GM19395 (cell line): ENCODE data around the gene CUBN.

Experiments used
- ATAC-seq: cut with Tn5 transposase; IDR thresholded peaks from one replicate; pipeline ENCODE4 v1.9.1; 2021; ENCODE audit warnings: mild to moderate bottlenecking, moderate library complexity; ENCODE audit not compliant: unreplicated experiment

The CUBN gene

DNA sequence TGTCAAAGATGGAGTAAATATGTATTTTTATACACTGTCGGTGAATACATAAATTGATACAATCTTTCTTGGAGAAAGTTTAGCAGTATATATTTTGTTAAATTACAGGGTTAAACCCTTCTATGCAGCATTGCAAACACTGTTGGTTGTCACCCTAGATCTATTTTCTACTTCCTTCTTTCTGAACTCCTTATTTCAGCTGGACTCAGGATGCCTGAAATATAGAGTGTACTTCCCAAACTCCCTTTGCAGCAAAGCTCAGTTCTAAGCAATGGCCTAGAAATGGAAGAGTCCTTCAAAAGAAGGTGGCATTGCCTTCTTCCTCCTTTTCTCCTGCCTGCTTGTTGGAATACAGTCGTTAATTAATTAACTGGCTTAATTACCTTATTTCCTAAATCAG, 20.6 kb downstream of the CUBN start:
- ATAC-seq, result no peak

- no peak for ATAC-seq
Observed at GRCh38 chr10:17106991-17107390, 22.6 kb downstream of the CUBN start.

DNA sequence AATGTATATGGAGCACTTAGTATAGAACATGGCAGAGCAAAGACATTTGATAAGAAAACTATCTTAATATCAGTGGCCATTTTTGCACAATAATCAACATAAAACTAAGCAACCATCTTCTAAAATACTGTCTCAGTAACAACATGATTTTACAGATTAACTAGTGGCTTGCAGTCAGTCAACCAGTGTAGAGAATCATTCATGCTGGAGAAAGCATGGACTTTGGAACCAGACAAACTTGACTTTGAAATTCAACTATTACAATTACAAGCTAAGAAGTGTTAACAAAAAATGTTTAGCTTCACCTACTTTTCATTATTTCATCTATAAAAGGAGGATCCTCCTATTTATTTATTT, 27.7 kb downstream of the CUBN start:
- ATAC-seq, result no peak

- no peak for ATAC-seq
Observed at GRCh38 chr10:17101257-17101909, 28.2 kb downstream of the CUBN start.

GRCh38 chr10:17100586-17100985, 29.0 kb downstream of the CUBN start:
- no peak for ATAC-seq

DNA sequence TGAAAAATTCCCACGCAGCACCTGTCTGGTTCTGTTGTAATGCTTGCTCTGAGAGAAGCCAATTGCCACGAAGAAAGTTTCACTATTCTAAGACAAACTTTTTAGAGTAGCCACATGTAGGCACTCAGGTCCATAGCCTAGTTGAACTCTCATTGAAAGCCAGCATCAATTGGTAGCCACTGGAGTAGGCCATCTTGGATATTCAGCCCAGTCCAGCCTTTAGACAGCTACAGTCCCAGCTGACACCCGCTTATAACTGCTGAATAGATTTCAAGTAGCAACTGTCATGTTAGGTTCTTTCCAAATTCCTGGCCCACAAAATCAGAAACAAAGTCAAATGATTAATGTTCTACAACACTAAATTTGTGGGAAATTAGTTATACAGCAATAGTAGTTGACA, 31.6 kb downstream of the CUBN start:
- ATAC-seq, result no peak

GRCh38 chr10:17094844-17095243, 34.8 kb downstream of the CUBN start:
- ATAC-seq, result no peak

DNA sequence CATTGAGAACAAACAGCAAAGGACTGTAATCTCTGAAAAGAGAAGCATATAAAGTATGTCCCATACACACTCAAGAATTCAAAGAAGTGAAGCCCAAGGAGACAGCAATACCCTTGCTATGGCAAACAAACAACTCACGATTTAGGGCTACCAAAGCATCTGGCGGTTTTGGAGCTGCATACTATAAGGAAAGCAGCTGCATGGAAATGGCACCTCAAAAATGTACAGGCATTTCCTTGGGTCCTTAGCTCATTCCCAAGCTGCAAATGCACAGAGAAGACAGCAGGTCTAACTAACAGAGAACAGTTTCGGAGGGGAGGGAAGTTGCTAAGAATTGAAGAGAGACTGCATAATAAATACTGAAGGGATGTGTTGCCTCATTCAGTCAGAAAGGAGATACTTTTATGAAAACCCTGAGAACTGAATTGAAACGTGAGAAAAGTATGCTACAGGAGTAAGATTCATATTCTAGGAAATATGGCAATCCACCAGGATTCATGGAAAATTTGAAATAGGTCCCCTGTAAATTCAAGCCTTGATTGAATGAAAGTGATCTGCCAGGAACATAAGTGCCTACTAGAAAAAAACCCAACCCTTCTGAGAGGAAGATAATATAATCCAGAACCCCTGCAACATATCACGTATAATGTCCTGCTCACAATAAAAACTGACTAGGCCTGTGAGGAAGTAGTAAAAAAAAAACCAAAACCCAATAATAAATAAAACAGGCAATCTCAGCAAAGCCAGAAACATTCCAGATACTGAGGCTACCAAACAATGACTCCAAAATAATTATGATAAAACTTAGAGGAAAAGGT, 36.4 kb downstream of the CUBN start:
- no peak for ATAC-seq

DNA sequence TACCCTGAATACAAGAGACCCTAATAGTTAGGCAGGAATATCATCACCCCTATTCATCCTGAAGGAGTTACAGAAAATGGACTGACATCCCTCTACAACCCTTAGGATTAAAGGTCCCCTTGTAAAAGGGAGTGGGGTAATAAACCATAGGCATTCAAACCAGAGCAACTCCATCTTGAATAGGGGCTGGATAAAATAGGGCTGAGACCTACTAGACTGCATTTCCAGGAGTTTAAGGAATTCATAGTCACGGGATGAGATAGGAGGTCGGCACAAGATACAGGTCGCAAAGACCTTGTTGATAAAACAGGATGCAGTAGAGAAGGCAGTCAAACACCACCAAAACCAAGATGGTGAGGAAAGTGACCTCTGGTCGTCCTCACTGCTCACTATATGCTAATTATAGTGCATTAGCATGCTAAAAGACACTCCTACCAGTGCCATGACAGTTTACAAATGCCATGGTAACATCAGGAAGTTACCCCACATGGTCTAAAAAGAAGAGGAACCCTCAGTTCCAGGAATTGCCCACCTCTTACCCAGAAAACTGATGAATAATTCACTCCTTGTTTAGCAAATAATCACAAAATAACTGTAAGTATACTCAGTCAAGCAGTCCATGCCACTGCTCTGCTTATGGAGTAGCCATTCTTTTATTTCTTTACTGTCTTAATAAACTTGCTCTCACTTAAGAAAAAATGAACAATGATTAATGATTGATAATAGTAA, 37.2 kb downstream of the CUBN start:
- no peak for ATAC-seq

DNA sequence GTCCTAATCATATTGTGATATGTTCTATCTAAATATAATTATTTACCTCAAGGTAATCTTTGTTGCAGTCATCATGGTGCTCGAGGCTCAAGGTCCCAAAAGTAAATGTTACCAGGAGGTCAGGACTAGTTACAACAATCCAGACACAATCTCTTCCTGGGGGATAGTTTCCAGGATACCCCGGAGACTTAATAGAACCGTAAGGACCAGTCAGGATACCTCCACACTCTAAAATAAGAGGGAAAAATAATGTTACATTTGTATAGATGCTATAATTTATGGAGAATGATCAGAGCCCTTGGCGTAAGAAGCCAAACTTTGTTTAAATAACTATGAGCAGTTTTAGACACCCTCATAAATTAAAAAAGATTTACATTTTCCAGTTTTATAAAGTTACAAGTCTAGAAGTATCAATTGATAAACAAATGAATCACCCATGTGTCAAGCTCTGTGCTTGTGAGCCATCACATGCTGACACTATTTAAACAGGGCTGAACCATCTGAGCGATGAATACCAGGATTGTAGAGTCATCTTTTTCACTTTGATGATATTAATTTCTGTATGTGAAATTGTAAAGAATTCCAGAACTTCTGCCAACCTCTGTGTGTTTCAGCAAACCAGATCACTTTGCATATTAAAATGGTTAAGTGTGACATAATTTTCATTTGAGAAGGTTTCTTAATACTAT, 41.3 kb downstream of the CUBN start:
- no peak for ATAC-seq

GRCh38 chr10:17086865-17087367, 42.7 kb downstream of the CUBN start:
- no peak for ATAC-seq

DNA sequence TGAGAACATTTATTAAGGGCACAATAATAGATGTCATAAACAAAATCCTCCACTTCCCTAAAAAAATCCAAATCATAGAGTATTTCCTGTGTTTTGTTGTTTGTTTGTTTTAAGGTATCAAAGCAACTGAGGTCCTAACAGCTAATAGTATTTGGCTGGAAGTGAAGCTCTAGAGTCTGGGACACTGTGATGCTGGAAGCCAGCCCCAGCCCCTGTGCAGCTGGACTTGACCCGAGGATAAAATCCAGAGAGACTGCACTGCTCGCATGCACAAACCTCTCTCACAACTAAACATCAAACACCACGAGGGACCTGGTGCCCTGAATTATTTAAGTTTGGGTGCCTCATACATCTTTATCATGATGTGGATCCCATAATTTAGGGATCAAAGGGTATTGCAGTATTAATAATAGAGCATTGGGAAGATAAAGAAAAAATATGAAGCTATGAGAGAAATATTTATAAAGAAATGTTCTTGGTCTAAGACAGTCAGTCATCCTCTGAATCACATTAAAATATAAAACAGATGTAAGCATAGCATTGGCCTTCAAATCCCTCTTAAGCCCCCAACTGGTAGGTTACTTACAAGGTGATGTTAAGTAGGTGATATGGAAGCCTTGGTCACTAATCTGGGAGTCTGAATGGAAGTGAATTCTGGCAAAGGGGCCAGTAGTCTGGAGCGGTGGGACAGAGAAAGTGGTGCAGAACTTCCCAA, 44.4 kb downstream of the CUBN start:
- no peak for ATAC-seq

- no peak for ATAC-seq
Observed at GRCh38 chr10:17084258-17084657, 45.4 kb downstream of the CUBN start.

DNA sequence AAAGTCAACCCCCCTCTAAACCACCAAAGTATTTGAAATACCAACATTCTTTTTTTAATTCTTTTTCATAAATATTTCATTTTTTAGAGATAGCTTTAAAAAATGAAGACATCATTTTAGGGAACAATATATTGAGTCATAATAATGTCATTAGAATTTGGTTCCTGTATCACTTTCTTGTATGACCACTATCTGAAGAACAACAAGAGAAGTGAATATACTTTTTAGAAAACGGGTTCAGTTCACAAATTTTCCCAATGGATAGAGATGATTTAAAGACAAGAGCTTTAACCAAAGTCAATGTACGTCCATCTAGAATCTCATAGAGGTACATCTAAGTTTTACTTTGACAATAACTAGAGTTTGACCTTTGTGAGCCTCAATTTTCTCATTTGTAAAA, 48.2 kb downstream of the CUBN start:
- no peak for ATAC-seq

- ATAC-seq, result no peak
Observed at GRCh38 chr10:17077890-17078289, 51.7 kb downstream of the CUBN start.

DNA sequence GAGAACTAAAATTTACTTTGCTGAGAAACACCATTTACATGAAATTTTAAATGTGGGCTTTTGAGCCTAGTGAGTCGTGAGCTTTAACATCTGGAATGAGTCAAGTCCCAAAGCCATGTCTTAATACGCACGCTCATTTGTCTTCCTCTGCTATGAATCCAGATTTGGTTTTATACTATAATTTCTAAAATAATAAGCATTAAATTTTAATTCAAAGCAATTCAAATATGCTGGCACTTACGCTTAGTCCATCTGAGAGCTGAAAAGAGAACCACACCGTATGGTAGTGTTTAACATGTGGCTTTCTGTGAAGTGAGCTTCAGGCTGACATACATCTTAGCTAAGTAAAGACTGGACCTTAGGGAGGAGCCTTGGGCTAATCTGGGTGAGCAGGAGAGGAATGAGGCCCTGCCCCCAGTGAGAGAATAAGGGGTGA, 52.2 kb downstream of the CUBN start:
- ATAC-seq, result no peak

GRCh38 chr10:17076626-17077345, 52.8 kb downstream of the CUBN start:
- no peak for ATAC-seq

DNA sequence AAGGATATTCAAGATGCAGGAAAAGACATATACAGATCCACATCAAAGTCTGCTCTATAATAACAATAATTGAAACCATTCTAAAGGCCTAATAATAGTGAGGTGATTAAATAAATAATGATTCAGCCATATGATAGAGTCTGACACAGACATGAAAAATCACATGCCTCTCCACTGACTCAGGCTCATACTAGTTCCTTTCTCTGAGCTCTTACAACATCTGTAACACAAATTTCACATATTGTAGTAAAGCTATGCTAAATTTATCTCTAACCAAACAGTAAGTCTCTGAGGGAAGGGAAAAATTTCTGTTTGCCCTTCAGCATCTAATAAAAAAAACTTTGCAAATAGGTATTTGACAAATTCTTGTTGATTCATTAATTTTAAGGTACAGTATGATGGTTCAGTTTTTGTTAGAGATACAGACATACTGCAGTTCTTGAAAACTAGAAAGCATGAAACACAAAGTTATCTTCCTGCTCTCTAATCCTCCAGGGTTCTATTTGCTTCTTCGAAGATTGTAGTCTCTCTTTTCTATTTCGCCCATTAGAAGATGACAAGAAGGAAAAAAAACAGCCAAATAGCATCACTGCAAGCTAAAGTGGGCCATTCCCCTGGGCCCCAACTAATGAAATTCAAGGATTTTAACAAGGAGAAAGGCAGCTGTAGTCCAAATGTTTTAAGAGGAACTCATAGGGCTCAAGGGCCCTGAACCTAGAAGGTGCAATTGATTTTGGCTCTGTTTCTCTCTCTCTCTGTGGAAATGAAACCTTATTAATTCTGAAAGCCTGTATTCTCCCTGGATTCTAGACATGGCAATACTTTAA, 53.9 kb downstream of the CUBN start:
- no peak for ATAC-seq

DNA sequence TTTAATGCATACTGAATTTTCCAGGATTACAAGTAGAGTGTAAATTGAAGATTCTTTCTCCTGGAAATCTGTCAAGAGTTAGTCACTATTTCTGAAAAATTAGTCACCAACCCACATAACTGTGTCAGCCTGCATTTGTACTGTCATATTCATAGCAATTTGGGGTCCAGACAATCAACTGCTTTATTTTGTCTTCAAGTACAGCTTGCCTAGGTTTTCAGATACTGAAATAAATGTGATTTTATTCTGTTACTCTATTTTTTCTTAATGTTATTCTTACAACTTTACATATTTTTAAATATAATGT, 55.1 kb downstream of the CUBN start:
- ATAC-seq, result no peak
